Nephron progenitor cell (in vitro differentiated cells): ENCODE measurements around the gene HNRNPLL.
A peak's percentile ranks its signal among the peaks of the same experiment; 100 is the strongest.

Source experiments
- DNase-seq: peaks from one replicate; pipeline ENCODE4 v3.0.0; 2021
- H3K27ac Mint-ChIP-seq: 2 replicates; pipeline ENCODE4 v1.8.0; 2021; ENCODE audit warnings: mild to moderate bottlenecking, moderate library complexity, mixed read lengths
- H3K27me3 Mint-ChIP-seq: 2 replicates; pipeline ENCODE4 v1.8.0; 2021; ENCODE audit warnings: mild to moderate bottlenecking, low read depth, mixed read lengths; ENCODE audit not compliant: poor library complexity
- H3K36me3 Mint-ChIP-seq: 2 replicates; pipeline ENCODE4 v1.8.0; 2021; ENCODE audit warnings: low read depth, mixed read lengths
- H3K4me1 Mint-ChIP-seq: 2 replicates; pipeline ENCODE4 v1.8.0; 2021; ENCODE audit warnings: mixed read lengths
- H3K4me3 Mint-ChIP-seq: 2 replicates; pipeline ENCODE4 v1.8.0; 2021; ENCODE audit warnings: mild to moderate bottlenecking, moderate library complexity, mixed read lengths
- H3K9me3 Mint-ChIP-seq: 2 replicates; pipeline ENCODE4 v1.8.0; 2021; ENCODE audit warnings: mild to moderate bottlenecking, moderate library complexity, mixed read lengths
- TF ChIP-seq, protein P1 (sequence below): fragments of 200-600 bp; sonication (generic); IDR thresholded peaks from 2 replicates; pipeline ENCODE4 v1.5.0; 2021; ENCODE audit warnings: antibody characterized with exemption

HNRNPLL gene

DNA sequence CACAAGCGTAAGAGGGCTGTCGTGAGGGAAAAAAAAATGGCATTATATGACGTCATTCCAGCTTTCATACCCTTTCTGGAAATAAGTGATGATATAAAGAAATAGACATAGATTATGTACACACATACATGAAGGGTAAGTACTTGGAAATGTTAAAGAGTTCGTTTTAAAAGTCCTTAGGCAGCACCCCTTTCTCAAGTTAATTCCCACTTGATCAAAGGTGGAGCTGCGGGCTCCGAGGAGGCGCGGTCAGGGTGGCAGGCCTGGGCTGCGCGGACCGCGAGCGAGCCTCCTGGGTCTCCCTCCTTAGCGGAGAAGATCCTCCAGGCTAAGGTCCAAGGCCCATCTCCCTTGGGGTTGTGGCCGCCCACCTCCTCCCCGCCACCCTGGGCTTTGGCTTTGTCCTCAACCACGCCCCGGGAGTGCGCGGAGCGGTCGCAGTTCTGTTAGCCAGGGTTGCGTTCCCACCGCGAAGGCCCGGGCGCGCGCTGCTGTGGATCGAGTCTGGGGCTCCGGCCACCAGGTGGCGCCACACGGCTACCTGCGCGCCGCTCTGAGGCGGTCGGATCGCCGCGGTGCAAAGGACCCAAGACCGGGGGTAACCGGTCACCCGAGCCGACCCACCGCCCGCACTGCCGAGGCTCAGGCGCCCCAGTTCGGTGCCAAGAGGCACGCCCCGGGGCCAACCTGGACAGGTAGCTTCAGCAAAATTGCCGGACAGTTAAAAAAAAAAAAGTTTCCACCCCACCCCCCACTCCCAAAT is 66.8 kb downstream of the HNRNPLL start:
- H3K27ac Mint-ChIP-seq = no peak overlapping the region
- no peaks in the 10 kb centered on the region for H3K36me3 Mint-ChIP-seq
- H3K9me3 Mint-ChIP-seq = no peaks in the 10 kb centered on the region

DNA sequence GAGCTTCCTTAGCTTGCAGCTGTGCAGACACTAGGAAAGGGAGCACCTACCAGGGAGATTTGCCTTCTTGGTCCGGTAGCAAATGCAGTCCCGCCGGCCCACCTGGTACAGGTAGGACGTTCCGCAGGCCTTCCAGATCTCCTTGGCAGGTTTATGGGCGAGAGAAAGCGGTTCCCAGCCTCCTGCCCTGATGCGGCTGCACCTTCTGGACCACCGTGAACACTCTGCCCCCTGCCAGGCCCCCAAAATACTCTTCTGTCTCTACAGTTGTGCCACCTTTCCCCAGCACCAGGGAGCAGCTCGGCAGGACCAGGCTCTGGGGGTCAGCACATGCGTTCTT is 67.4 kb downstream of the HNRNPLL start:
- DNase-seq = no peak
- Mint-ChIP-seq H3K9me3 (no peaks in the 10 kb centered on the region), H3K36me3 (no peaks in the 10 kb centered on the region), H3K27me3 (peaks cover 12% of the 10 kb centered on the region), H3K4me3 (peak overlapping the region; percentile 68), H3K4me1 (peaks cover 27% of the 10 kb centered on the region), H3K27ac (no peak overlapping the region)
- TF ChIP-seq, protein P1, sequence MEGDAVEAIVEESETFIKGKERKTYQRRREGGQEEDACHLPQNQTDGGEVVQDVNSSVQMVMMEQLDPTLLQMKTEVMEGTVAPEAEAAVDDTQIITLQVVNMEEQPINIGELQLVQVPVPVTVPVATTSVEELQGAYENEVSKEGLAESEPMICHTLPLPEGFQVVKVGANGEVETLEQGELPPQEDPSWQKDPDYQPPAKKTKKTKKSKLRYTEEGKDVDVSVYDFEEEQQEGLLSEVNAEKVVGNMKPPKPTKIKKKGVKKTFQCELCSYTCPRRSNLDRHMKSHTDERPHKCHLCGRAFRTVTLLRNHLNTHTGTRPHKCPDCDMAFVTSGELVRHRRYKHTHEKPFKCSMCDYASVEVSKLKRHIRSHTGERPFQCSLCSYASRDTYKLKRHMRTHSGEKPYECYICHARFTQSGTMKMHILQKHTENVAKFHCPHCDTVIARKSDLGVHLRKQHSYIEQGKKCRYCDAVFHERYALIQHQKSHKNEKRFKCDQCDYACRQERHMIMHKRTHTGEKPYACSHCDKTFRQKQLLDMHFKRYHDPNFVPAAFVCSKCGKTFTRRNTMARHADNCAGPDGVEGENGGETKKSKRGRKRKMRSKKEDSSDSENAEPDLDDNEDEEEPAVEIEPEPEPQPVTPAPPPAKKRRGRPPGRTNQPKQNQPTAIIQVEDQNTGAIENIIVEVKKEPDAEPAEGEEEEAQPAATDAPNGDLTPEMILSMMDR = no peak

More for the DNA sequence above, 66.8 kb downstream of the HNRNPLL start:
- TF ChIP-seq, protein P1 = peak; percentile 88
- DNase-seq = peak; percentile 95
- Mint-ChIP-seq H3K4me1 (peaks cover 27% of the 10 kb centered on the region), H3K4me3 (peak overlapping the region; percentile 68), H3K27me3 (peaks cover 12% of the 10 kb centered on the region)

DNA sequence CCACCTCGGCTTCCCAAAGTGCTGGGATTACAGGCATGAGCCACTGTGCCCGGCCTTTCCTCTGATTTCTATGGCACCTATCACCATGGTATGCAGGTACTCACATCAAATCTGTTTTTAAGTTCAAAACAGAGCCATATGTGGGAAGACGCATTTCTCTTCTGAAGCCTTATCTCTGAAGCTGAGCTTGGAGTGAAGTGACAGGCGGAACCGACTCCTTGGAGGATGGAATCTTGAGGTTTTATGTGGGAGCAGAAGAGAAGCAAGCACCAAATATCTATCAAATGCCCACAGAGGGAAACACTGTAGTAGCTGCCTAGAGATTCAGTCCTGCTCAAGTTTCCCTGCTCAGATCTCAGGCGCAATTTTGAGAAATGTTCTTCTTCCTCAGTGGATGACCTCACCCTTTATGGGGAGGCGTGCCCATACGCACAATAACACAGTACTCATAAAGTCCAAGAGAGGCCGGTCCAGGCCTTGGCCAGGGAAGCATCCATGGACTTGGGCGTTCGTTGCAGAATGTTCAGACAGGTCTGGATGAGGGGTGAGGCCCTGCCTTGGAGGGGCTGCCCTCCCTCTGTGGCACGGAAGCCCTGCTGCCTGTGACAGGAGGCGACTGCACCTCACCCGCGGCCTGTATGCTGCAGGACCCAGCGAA is 67.9 kb downstream of the HNRNPLL start:
- TF ChIP-seq, protein P1 = no peak
- Mint-ChIP-seq H3K27ac (no peak overlapping the region), H3K27me3 (peaks cover 12% of the 10 kb centered on the region), H3K36me3 (no peaks in the 10 kb centered on the region), H3K4me3 (peak overlapping the region; percentile 25), H3K4me1 (peaks cover 27% of the 10 kb centered on the region), H3K9me3 (no peaks in the 10 kb centered on the region)
- no peak for DNase-seq

DNA sequence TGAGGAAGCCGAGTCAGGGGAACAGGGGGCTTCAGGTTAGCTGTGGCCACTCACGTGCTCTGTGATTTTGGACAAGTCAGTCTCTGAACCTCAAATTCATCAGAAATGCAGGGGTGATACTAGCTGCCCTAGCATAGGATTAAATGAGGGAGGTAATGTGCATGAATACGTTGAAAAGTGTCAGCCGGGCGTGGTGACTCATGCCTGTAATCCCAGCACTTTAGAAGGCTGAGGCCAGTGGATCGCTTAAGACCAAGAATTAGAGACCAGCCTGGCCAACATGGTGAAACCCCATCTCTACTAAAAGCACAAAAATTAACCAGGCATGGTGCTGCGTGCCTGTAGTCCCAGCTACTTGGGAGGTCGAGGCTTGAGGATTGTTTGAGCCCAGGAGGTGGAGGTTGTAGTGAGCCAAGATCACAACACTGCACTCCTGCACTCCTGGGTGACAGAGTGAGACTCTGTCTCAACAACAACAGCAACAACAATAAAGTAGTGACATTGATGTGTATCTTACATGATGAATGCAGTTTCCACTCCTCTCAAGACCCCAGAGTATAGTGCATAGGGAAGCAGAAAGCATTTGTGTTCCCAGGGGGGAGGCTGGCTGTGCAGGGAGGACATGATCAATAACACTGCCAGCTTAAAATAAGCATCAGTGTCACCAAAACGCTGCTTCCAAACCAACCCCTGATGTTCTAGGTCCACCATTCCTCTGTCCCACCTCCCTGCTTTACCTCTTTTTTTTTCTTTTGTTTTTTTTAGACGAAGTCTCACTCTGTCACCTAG is 68.8 kb downstream of the HNRNPLL start:
- TF ChIP-seq, protein P1 = no peak
- Mint-ChIP-seq H3K27me3 (peaks cover 15% of the 10 kb centered on the region), H3K36me3 (no peaks in the 10 kb centered on the region), H3K4me1 (peaks cover 34% of the 10 kb centered on the region), H3K9me3 (no peaks in the 10 kb centered on the region), H3K27ac (peak overlapping the region; percentile 81), H3K4me3 (no peak overlapping the region)
- no peak for DNase-seq

DNA sequence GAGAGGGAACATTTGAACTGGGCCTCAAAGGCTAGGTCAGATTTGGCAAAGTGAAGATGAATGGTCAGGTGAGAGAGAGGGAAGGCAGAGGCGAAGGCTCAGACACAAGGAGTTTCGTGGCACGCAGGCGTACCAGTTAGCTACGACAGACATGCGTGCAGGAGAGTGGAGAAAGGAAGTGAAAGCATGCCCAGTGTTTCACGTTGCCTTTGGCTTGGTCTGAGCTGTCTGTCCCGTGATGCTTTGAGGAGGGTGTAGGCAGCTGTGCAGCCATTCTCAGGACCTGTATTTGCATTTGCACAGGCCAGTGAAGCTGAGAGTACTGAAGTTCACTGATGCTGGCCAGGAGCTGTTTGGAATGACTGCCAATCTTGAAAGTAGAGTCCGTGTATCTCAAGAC is 69.5 kb downstream of the HNRNPLL start:
- H3K9me3 Mint-ChIP-seq = no peaks in the 10 kb centered on the region
- DNase-seq = no peak
- no peak overlapping the region for H3K27ac Mint-ChIP-seq
- peaks cover 42% of the 10 kb centered on the region for H3K4me1 Mint-ChIP-seq
- TF ChIP-seq, protein P1 = no peak
- H3K36me3 Mint-ChIP-seq = no peaks in the 10 kb centered on the region
- H3K27me3 Mint-ChIP-seq = peaks cover 15% of the 10 kb centered on the region
- H3K4me3 Mint-ChIP-seq = no peak overlapping the region
